ENCODE results near the gene MIB2.

The MIB2 gene

GRCh38 chr1:1614204-1614953 lies 921 bp upstream of the MIB2 start:
- DNase-seq (ENCODE audit: low read depth in 2 of 2): peak; percentile 40 to 51

- DNase-seq (ENCODE audit: low read depth in 2 of 2): no peak
Observed at GRCh38 chr1:1614954-1615255, 395 bp upstream of the MIB2 start.

- DNase-seq (ENCODE audit: low read depth in 2 of 2): peak in 1 of 2 donors; percentile 27
Observed at GRCh38 chr1:1616045-1616790, 918 bp downstream of the MIB2 start.

GRCh38 chr1:1616838-1617237 lies 1.5 kb downstream of the MIB2 start:
- no peak for DNase-seq (ENCODE audit: low read depth in 2 of 2)

GRCh38 chr1:1617516-1617915 lies 2.2 kb downstream of the MIB2 start:
- no peak for DNase-seq (ENCODE audit: low read depth in 2 of 2)

GRCh38 chr1:1617925-1618324 lies 2.6 kb downstream of the MIB2 start:
- DNase-seq (ENCODE audit: low read depth in 2 of 2): no peak

- DNase-seq (ENCODE audit: low read depth in 2 of 2): no peak
Observed at GRCh38 chr1:1618396-1619068, 3.2 kb downstream of the MIB2 start.

GRCh38 chr1:1619917-1620361 lies 4.6 kb downstream of the MIB2 start:
- no peak for DNase-seq (ENCODE audit: low read depth in 2 of 2)

- DNase-seq (ENCODE audit: low read depth in 2 of 2): no peak
Observed at GRCh38 chr1:1620433-1621139, 5.3 kb downstream of the MIB2 start.

GRCh38 chr1:1621173-1622009 lies 6.1 kb downstream of the MIB2 start:
- no peak for DNase-seq (ENCODE audit: low read depth in 2 of 2)

- no peak for DNase-seq (ENCODE audit: low read depth in 2 of 2)
Observed at GRCh38 chr1:1622010-1622787, 6.9 kb downstream of the MIB2 start.

- no peak for DNase-seq (ENCODE audit: low read depth in 2 of 2)
Observed at GRCh38 chr1:1622788-1623094, 7.4 kb downstream of the MIB2 start.

GRCh38 chr1:1623181-1623630 lies 7.9 kb downstream of the MIB2 start:
- DNase-seq (ENCODE audit: low read depth in 2 of 2): no peak

- no peak for DNase-seq (ENCODE audit: low read depth in 2 of 2)
Observed at GRCh38 chr1:1623631-1624442, 8.5 kb downstream of the MIB2 start.

- no peak for DNase-seq (ENCODE audit: low read depth in 2 of 2)
Observed at GRCh38 chr1:1624443-1625403, 9.4 kb downstream of the MIB2 start.

- DNase-seq (ENCODE audit: low read depth in 2 of 2): no peak
Observed at GRCh38 chr1:1625404-1625775, 10.1 kb downstream of the MIB2 start.

- no peak for DNase-seq (ENCODE audit: low read depth in 2 of 2)
Observed at GRCh38 chr1:1625824-1626206, 10.5 kb downstream of the MIB2 start.
